T47D (cell line): ENCODE data around the gene SPATA13.

Experiments
- DNase-seq, 2 experiments: peaks; one replicate each; pipeline versions ENCODE4 v3.0.0 to v3.0.0-alpha.2; 2011 to 2012; ENCODE audit warnings: low read depth in 1 of 2, low spot score in 1 of 2
- JUND ChIP-seq: IDR thresholded peaks from 2 replicates; pipeline ENCODE4 v1.6.1; 2012; ENCODE audit warnings: low read depth
- in situ Hi-C: cut with HindIII; loops from 2 replicates; pipeline ENCODE4 v1.10.0; 2016; ENCODE audit warnings: low sequenced_read_pairs, low pct_unique_long_range_greater_than_20kb

SPATA13 gene

DNA sequence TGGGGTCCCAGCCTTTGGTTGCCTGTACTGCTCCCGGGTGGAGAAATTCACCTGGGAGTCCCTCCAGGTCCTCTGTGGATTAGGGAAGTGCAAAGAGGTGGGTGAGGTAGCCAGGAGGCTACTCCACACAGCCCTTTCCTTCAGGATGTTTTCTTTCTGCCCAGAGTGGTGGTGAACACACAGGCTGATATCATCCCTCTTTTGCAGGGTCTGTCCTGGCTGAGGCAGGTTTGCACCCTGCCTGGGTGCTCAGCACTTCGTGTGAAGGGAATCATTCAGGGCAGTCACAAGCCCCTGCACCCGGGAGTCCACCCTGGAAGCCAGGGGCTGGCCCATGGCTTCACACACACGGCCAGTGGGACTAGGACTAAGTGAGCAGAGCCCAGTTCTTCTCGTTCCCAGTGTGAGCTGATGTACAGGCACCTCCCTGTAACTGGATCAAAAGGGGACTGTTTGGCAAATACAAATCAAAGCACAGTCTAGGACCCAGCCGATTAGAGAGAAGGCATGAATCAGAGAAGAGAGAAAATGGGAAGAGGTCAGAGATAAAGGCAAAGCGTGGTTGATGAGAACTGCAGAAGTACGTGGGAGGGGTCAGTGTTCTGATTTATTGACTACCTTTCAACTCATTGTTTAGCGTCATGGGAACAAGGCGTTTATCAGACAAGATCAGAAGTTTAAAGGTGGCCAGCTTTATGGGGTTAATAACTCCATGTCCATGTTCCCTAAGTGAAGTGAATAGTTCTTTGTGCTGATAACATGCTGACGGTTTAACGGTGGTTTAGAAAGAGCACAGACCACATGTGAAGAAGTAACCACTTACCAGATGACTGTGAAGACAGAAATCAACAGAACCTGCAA, 30.4 kb upstream of the SPATA13 start:
- no peak for TF ChIP-seq JUND
- DNase-seq: no peak
- in situ Hi-C loops: no loop called here

- TF ChIP-seq JUND: no peak
- in situ Hi-C loops: no loop called here
- DNase-seq: no peak
Measured at GRCh38 chr13:24131749-24132148, 28.8 kb upstream of the SPATA13 start.

DNA sequence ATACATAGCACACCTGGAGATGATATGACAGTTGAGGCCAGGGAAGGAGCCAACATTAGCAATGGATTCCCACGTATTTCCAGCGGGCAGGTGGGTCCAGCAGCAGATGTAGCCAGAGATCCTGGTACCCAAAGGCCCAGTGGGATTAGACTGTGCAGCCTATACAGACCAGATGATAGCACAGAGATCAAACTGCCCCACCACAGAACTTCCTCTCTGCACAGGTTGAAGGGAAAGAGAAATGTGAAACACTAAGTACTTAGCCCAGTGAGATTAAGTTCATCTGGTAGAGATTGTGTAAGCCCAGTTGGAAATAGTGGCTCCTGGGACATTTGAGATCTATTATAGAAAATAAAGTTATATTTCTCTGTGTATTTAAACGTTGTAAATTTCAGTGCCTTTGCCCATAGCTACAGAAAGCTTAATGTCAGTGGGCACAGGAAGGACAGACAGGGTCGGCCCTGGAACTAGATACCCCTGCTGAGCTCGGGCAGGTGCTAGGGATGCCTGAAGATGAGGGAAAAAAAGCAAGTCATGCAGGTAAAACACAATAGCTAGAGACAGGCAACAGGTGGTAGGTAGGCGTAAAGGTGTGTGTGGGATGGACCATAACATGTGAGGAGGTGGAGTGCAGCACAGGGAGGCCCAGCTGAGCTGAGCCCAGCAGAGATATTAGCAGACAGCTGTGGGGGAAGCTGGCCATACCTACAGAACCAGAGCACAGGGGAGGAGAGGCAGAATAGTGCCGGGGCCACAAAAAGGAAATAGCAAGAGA, 27.3 kb upstream of the SPATA13 start:
- in situ Hi-C loops: no loop called here
- TF ChIP-seq JUND: no peak
- no peak for DNase-seq

DNA sequence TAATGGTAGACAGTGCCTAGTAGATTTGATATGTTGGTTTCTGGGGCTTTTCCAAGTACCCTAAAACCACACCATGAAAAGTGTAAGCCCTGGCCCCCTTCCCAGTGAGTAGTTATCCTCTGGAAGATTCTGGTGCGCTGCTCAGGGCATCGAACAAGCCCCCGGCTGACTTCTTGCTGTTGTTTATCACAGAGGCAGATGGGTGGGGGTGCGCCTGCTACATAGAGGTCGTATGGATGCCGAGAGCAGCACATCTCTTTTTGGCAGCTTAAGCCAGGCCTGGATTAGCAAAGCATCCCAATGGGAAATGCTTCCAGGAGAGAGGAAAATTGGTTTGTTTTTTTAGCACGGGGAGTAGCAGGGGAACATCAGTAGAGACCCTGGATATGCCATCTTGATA, 26.3 kb upstream of the SPATA13 start:
- in situ Hi-C loops: no loop called here
- no peak for DNase-seq
- no peak for TF ChIP-seq JUND

GRCh38 chr13:24134757-24135156, 25.8 kb upstream of the SPATA13 start:
- in situ Hi-C loops: no loop called here
- TF ChIP-seq JUND: no peak

GRCh38 chr13:24135674-24136300, 24.7 kb upstream of the SPATA13 start:
- TF ChIP-seq JUND: no peak
- in situ Hi-C loops: no loop called here
- DNase-seq: no peak

More at GRCh38 chr13:24134757-24135156, 25.8 kb upstream of the SPATA13 start:
- no peak for DNase-seq

- in situ Hi-C loops: no loop called here
- DNase-seq: no peak
- TF ChIP-seq JUND: no peak
Measured at GRCh38 chr13:24138911-24139310, 21.6 kb upstream of the SPATA13 start.

DNA sequence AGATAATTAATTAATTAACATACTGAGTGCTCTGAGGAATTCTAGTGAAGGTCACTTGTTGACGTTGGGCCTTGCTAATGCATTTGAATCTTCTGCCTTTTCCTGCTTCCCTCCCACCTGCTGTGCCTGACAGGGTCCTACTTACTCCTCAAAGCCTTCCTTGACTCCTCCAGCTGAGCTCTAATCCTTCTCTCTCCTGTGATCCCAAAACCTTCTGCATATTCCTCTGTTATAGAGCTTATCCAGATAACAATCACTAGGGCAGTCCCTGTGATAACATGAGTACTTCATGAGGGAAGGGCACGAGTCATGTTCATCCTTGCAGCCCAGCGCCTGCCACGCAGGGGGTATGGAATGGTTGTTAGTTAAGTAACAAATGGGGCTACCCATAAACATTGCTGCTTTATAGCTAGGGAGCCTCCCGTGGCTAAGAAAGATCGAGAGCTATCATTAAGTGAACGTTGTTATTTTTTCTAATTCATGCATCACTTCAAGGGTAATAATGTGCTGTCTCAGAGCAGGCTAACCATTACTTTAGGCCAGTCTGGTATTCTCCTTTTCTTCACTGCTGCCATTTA, 19.1 kb upstream of the SPATA13 start:
- in situ Hi-C loops: no loop called here
- DNase-seq: no peak
- TF ChIP-seq JUND: no peak

DNA sequence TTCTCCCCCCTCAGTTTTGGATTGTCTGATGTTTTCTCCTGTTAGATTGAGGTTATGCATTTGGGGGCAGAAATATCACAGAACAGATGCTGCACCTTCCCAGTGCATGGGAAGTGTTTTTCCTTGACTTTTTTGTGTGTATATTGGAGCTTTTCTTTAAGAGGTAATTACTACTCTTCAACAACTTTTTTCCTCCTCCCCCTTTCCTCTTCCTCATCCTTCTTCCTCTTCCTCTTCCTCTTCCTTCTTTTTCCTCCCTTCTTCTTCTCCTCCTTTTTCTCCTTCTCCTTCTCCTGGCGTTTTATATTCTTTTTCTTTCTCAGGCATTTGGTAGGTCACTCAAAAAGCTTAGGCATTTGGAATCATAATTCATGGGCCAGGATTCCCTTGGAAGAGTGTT, 18.1 kb upstream of the SPATA13 start:
- in situ Hi-C loops: no loop called here
- no peak for TF ChIP-seq JUND

GRCh38 chr13:24142886-24143285, 17.6 kb upstream of the SPATA13 start:
- no peak for TF ChIP-seq JUND
- in situ Hi-C loops: no loop called here
- no peak for DNase-seq

More for the DNA sequence above, 18.1 kb upstream of the SPATA13 start:
- DNase-seq: no peak

DNA sequence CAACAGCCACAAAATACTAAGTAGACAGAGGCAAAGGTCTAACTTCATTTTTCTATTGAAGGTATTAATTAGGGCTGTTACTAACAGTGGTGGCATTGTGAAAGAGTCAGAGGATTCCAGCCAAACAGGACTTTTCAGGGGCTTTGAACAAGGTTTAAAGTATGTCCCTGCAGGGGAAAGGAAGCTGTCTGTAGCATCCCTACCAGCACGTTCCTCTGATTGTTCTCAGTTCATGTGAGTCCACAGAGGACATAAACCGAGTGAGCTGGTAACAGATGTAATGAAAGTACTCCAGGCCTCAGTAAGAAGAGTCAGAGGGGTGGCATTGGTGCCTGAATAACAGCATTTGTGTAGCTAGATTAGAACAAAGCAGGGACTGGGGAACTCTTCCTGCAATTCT, 15.3 kb upstream of the SPATA13 start:
- no peak for TF ChIP-seq JUND
- DNase-seq: no peak
- in situ Hi-C loops: no loop called here

- TF ChIP-seq JUND: no peak
- DNase-seq: no peak
- in situ Hi-C loops: no loop called here
Measured at GRCh38 chr13:24145674-24146073, 14.8 kb upstream of the SPATA13 start.

DNA sequence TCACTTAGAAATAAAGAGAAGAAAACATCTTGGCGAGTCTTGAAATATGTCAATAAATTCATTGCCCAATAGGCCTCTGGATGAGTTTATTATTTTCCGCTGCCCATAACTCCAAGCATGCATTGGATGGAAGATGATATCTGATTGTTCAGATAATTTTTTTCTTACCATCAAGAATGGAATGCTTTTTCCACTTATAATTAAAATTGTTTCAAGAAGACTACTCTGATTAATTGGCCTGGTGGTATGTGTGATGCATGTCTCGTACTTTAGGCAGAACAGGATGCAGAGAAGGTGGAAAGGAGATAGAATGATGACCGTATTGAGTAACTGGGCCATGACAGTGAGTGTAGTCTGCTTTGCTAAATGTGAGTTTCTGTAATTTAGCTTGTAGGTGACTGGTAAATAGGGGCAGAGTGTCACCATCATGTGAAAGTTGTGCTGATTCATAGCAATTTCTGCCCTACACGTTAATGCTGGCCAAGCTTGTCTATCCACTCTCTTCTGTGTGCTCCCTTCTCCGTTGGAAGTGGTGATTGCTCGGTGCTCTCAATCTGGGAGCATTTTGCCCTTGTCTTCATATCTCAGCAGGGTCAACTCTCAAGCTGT, 13.5 kb upstream of the SPATA13 start:
- TF ChIP-seq JUND: no peak
- no peak for DNase-seq

More for the DNA sequence above, 13.5 kb upstream of the SPATA13 start:
- in situ Hi-C loops: no loop called here
